H1 (cell line): ENCODE data around the gene CP. TPM values are rescaled to one million over a fixed set of nuclear protein-coding genes. Genes with fewer than 3 reads are reported as not detected.

ENCODE experiments used
- CTCF ChIA-PET: fragments of 300-600 bp; sonication (Branson Sonifier 250); formaldehyde crosslinking; loops from one replicate; lab custom pipeline; 2021; ENCODE audit not compliant: partially characterized antibody; lab: Charles Lee
- POLR2A ChIA-PET: fragments of 300-600 bp; sonication (Branson Sonifier 250); formaldehyde crosslinking; loops from one replicate; lab custom pipeline; 2021; ENCODE audit warnings: inconsistent platforms; ENCODE audit not compliant: partially characterized antibody; lab: Charles Lee
- DNase-seq, 2 experiments: peaks; one replicate each; pipeline versions ENCODE4 v3.0.0 to v3.0.0-alpha.2; 2010 to 2022; ENCODE audit warnings: low spot score in 2 of 2, low read depth in 1 of 2, mixed read lengths in 1 of 2
- FAIRE-seq: peaks from 2 replicates; lab custom pipeline; 2011; peaks lifted over from hg19 to GRCh38; lab: Jason Lieb, UNC
- H2AFZ ChIP-seq: 2 replicates; pipeline ENCODE4 v1.8.1; 2012; ENCODE audit warnings: low read length, inconsistent platforms
- H2AK5ac ChIP-seq: 2 replicates; pipeline ENCODE4 v1.6.1; 2013; ENCODE audit warnings: low read depth, low read length
- H2BK120ac ChIP-seq: replicated peaks from 2 replicates; pipeline ENCODE3; 2013; ENCODE audit warnings: low read depth, low read length, inconsistent platforms
- H2BK12ac ChIP-seq: 2 replicates; pipeline ENCODE4 v1.6.1; 2013; ENCODE audit warnings: low read depth, low read length
- H2BK15ac ChIP-seq: 2 replicates; pipeline ENCODE4 v1.6.1; 2013; ENCODE audit warnings: low read length
- H2BK20ac ChIP-seq: 2 replicates; pipeline ENCODE4 v1.6.1; 2013; ENCODE audit warnings: low read length
- H2BK5ac ChIP-seq: 2 replicates; pipeline ENCODE4 v1.6.1; 2013; ENCODE audit warnings: low read depth, low read length
- H3K14ac ChIP-seq: 2 replicates; pipeline ENCODE4 v1.6.1; 2013; ENCODE audit warnings: inconsistent platforms; ENCODE audit not compliant: insufficient read length
- H3K18ac ChIP-seq: 2 replicates; pipeline ENCODE4 v1.6.1; 2013; ENCODE audit warnings: low read length; ENCODE audit errors: extremely low read depth
- H3K23ac ChIP-seq: 2 replicates; pipeline ENCODE4 v1.6.1; 2013; ENCODE audit warnings: inconsistent platforms; ENCODE audit not compliant: insufficient read length
- H3K23me2 ChIP-seq: 2 replicates; pipeline ENCODE4 v1.6.1; 2013; ENCODE audit warnings: low read depth, low read length
- H3K27ac ChIP-seq: 2 replicates; pipeline ENCODE4 v1.6.1; 2011; ENCODE audit warnings: low read depth, low read length, inconsistent platforms
- H3K27me3 ChIP-seq, 4 experiments: replicated peaks in 1 of 4; 1 replicate in 1 of 4; 2 replicates in 3 of 4; pipeline versions ENCODE4 v1.6.1 to v1.8.1; 2011 to 2013; ENCODE audit warnings: low read length in 3 of 4, mild to moderate bottlenecking in 3 of 4, inconsistent platforms in 2 of 4, mixed read lengths in 2 of 4, moderate library complexity in 1 of 4; ENCODE audit not compliant: control insufficient read depth in 3 of 4, insufficient read depth in 3 of 4; ENCODE audit errors: extremely low read depth in 1 of 4
- H3K36me3 ChIP-seq, 4 experiments: 2 replicates each; pipeline versions ENCODE4 v1.6.1 to v1.8.1; 2011 to 2013; ENCODE audit warnings: mild to moderate bottlenecking in 4 of 4, low read length in 3 of 4, moderate library complexity in 2 of 4, control low read depth in 1 of 4, inconsistent platforms in 1 of 4; ENCODE audit not compliant: insufficient read depth in 4 of 4, control insufficient read depth in 2 of 4
- H3K4ac ChIP-seq: replicated peaks from 2 replicates; pipeline ENCODE3; 2013; ENCODE audit warnings: low read length, low read depth, mixed read lengths, inconsistent platforms; ENCODE audit not compliant: insufficient read length
- H3K4me1 ChIP-seq, 4 experiments: replicated peaks in 1 of 4; 1 replicate in 1 of 4; 2 replicates in 3 of 4; pipeline versions ENCODE4 v1.6.1 to v1.8.1; 2011 to 2013; ENCODE audit warnings: low read length in 3 of 4, inconsistent platforms in 2 of 4, mixed read lengths in 1 of 4; ENCODE audit not compliant: insufficient read depth in 4 of 4, control insufficient read depth in 3 of 4
- H3K4me2 ChIP-seq, 2 experiments: 2 replicates each; pipeline versions ENCODE4 v1.6.1 to v1.8.1; 2011 to 2013; ENCODE audit warnings: low read depth in 2 of 2, low read length in 2 of 2, control low read depth in 1 of 2, inconsistent platforms in 1 of 2, mild to moderate bottlenecking in 1 of 2; ENCODE audit not compliant: insufficient read depth in 1 of 2
- H3K4me3 ChIP-seq, 4 experiments: fragments of 200-600, 300-600 bp in 1 of 4; sonication (generic), shearing (Covaris generic), sonication (Bioruptor Twin) in 1 of 4; 2 replicates each; pipeline versions ENCODE4 v1.5.1 to v1.8.1; 2011 to 2016; ENCODE audit warnings: low read length in 4 of 4, low read depth in 3 of 4, control low read depth in 2 of 4, inconsistent platforms in 2 of 4, mild to moderate bottlenecking in 2 of 4, mixed read lengths in 1 of 4, moderate library complexity in 1 of 4; ENCODE audit not compliant: insufficient read depth in 2 of 4; ENCODE audit errors: extremely low read depth in 1 of 4
- H3K56ac ChIP-seq: replicated peaks from 2 replicates; pipeline ENCODE3; 2013; ENCODE audit warnings: low read depth, mild to moderate bottlenecking, mixed read lengths, low read length, inconsistent platforms; ENCODE audit not compliant: insufficient read length
- H3K79me1 ChIP-seq: 2 replicates; pipeline ENCODE4 v1.6.1; 2013; ENCODE audit warnings: low read depth, low read length, control low read depth
- H3K79me2 ChIP-seq, 2 experiments: 2 replicates each; pipeline versions ENCODE4 v1.6.1 to v1.8.1; 2012 to 2013; ENCODE audit warnings: low read length in 2 of 2, mild to moderate bottlenecking in 2 of 2, inconsistent platforms in 1 of 2; ENCODE audit not compliant: insufficient read depth in 2 of 2, control insufficient read depth in 1 of 2
- H3K9ac ChIP-seq, 4 experiments: replicated peaks in 1 of 4; 1 replicate in 1 of 4; 2 replicates in 3 of 4; pipeline versions ENCODE4 v1.6.1 to v1.8.1; 2011 to 2013; ENCODE audit warnings: low read depth in 3 of 4, low read length in 3 of 4, control low read depth in 2 of 4, mild to moderate bottlenecking in 2 of 4, moderate library complexity in 2 of 4, inconsistent platforms in 1 of 4; ENCODE audit errors: extremely low read depth in 1 of 4
- H3K9me3 ChIP-seq, 2 experiments: 2 replicates each; pipeline versions ENCODE4 v1.6.1 to v1.8.1; 2012 to 2013; ENCODE audit warnings: mild to moderate bottlenecking in 2 of 2, moderate library complexity in 2 of 2, control low read depth in 1 of 2, inconsistent platforms in 1 of 2, low read depth in 1 of 2, low read length in 1 of 2, mixed read lengths in 1 of 2; ENCODE audit not compliant: insufficient read depth in 2 of 2
- H4K20me1 ChIP-seq, 2 experiments: replicated peaks in 1 of 2; 2 replicates each; pipeline versions ENCODE3 to v1.8.1; 2011 to 2013; ENCODE audit warnings: inconsistent platforms in 2 of 2, low read length in 2 of 2, mild to moderate bottlenecking in 1 of 2; ENCODE audit not compliant: insufficient read depth in 2 of 2, control insufficient read depth in 1 of 2
- H4K5ac ChIP-seq: 2 replicates; pipeline ENCODE4 v1.6.1; 2013; ENCODE audit warnings: low read length, low read depth, mixed read lengths, inconsistent platforms; ENCODE audit not compliant: insufficient read length
- H4K8ac ChIP-seq: 2 replicates; pipeline ENCODE4 v1.8.0; 2013; ENCODE audit warnings: mild to moderate bottlenecking, moderate library complexity, low read length, inconsistent platforms; ENCODE audit not compliant: insufficient read depth; ENCODE audit errors: extremely low read depth
- H4K91ac ChIP-seq: replicated peaks from 2 replicates; pipeline ENCODE3; 2013; ENCODE audit warnings: low read length, mixed read lengths, inconsistent platforms; ENCODE audit not compliant: insufficient read length
- CHD2 ChIP-seq: IDR thresholded peaks from 2 replicates; pipeline ENCODE4 v1.6.1; 2012; ENCODE audit warnings: low read length, improper control_type of control experiment
- EP300 ChIP-seq, 2 experiments: IDR thresholded peaks; 1 replicate in 1 of 2; 2 replicates in 1 of 2; pipeline ENCODE4 v1.6.1; 2011 to 2012; ENCODE audit warnings: low read depth in 2 of 2, low read length in 2 of 2, mild to moderate bottlenecking in 2 of 2, borderline replicate concordance in 1 of 2, inconsistent platforms in 1 of 2, moderate library complexity in 1 of 2
- HDAC6 ChIP-seq: IDR thresholded peaks from one replicate; pipeline ENCODE4 v1.7.1; 2012; ENCODE audit warnings: low read depth, mild to moderate bottlenecking, inconsistent platforms, low read length, moderate library complexity
- YY1 ChIP-seq: IDR thresholded peaks from 2 replicates; pipeline ENCODE4 v1.6.1; 2011; ENCODE audit warnings: low read depth, mild to moderate bottlenecking, low read length
- WGBS, 2 experiments: shearing (Covaris generic) in 1 of 2; methylation state at CpG; one replicate each; pipeline versions ENCODE4 v1.1.6 to v1.1.7; 2013 to 2015; ENCODE audit warnings: low lambda C conversion rate in 2 of 2, mixed read lengths in 2 of 2, inconsistent platforms in 1 of 2, low coverage in 1 of 2, missing lambda C conversion rate in 1 of 2; ENCODE audit not compliant: insufficient replicate concordance in 2 of 2, insufficient coverage in 1 of 2, insufficient read length in 1 of 2; ENCODE audit errors: extremely low coverage in 1 of 2, missing lambda C conversion rate in 1 of 2; 5-methylcytosine and 5-hydroxymethylcytosine counted together
- polyA plus RNA-seq, 7 experiments: library from polyadenylated mRNA; depleted of rRNA in 3 of 7; stranded (reverse) in 5 of 7; unstranded in 2 of 7; fragments of >200 nt in 5 of 7; fragments of 200-250 nt in 2 of 7; gene quantifications; 1 replicate in 5 of 7; 2 replicates in 1 of 7; 4 replicates in 1 of 7; pipeline versions ENCODE4 v1.2.1 to v1.2.3, GENCODE V29; 2011 to 2013; ENCODE audit warnings: missing spikeins in 2 of 7, mixed read lengths in 2 of 7
- total RNA-seq: library from RNA; stranded (reverse); fragmentation: NEBNext Ultra II Directional; extraction: Animal tissue kit (Norgen Biotek cat#: 25700); gene quantifications from 2 replicates; pipeline ENCODE4 v1.2.1, GENCODE V29; 2021

Gene CP
- total and polyA plus RNA-seq, 2 of the 8 experiments (the other 6 are each of a cell fraction or from before 2014, with no cell fraction given) = 0.32 to 2.6 TPM

DNA sequence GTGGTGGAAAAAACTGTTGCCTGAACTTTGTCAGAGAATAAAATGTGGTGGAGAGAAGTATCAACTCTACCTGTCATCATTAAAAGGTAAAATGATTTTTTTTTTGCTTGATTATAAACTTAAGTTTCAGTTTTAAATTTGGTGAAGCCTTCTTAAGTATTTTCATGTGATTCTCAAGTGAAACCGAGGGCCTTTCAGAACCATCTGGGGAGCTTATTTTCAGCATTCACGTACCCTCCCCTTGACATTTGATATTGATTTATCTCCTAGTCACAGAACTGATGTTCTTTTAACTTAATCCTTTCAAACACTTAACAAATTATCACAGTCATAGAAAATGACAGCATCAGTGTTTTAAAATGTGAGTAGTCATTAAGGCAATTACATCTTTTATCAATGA, 53.7 kb downstream of the CP start:
- H4K8ac ChIP-seq = no peak overlapping the region
- peaks cover 3 to 87% (median 35%) of the 10 kb centered on the region in 4 experiments; a peak in 7 of 8 replicates for H3K36me3 ChIP-seq
- H3K79me2 ChIP-seq = no peaks in the 10 kb centered on the region
- no peak overlapping the region for H4K91ac ChIP-seq
- H3K27me3 ChIP-seq = no peaks in the 10 kb centered on the region
- H3K27ac ChIP-seq = no peak overlapping the region
- TF ChIP-seq HDAC6 = no peak
- no peak for TF ChIP-seq EP300 (IDR thresholded peaks at IDR 0.05; ENCODE audit: borderline replicate concordance in 1 of 2, low read depth in 2 of 2, low read length in 2 of 2)
- no peak for TF ChIP-seq CHD2
- TF ChIP-seq YY1 = no peak
- 98% methylated on average over 2 of the region's 2 CpGs; no CpG with 5 or more reads in 1 of the 2 experiments for WGBS, 2 experiments
- no peaks in the 10 kb centered on the region for H3K23me2 ChIP-seq
- no peak overlapping the region for H3K9ac ChIP-seq
- POLR2A ChIA-PET = no interaction called here
- H2BK5ac ChIP-seq = no peak overlapping the region
- no peaks in the 10 kb centered on the region for H4K20me1 ChIP-seq
- H4K5ac ChIP-seq = no peak overlapping the region
- no peak overlapping the region for H3K4me2 ChIP-seq
- no peaks in the 10 kb centered on the region for H3K9me3 ChIP-seq
- FAIRE-seq (no peak), DNase-seq (no peak)
- no peak overlapping the region for H2BK120ac ChIP-seq
- H3K4me1 ChIP-seq = no peaks in the 10 kb centered on the region
- H2AFZ ChIP-seq = no peak overlapping the region
- no peak overlapping the region for H3K23ac ChIP-seq
- no peak overlapping the region for H2AK5ac ChIP-seq
- H2BK12ac ChIP-seq = no peak overlapping the region
- CTCF ChIA-PET = interaction anchor here (0.7 kb wide), 1 partner anchor 87 kb away, joined by 3 read pairs; no protein-coding TSS in a partner anchor
- no peak overlapping the region for H2BK15ac ChIP-seq
- H3K79me1 ChIP-seq = no peaks in the 10 kb centered on the region
- H3K18ac ChIP-seq = no peak overlapping the region
- H3K4ac ChIP-seq = no peak overlapping the region
- no peak overlapping the region for H2BK20ac ChIP-seq
- no peak overlapping the region for H3K56ac ChIP-seq
- H3K14ac ChIP-seq = no peak overlapping the region
- no peak overlapping the region for H3K4me3 ChIP-seq
